Fibroblast of lung (primary cell): ENCODE results near the gene EPHA5. TPM values are rescaled to one million over a fixed set of nuclear protein-coding genes. Genes with fewer than 3 reads are reported as not detected.
"Not testable (repeated sequence)": the region's sequence is repeated elsewhere in the genome, so short reads cannot be mapped to it uniquely, and the experiment has no call there.

Source experiments
- DNase-seq, 2 donors: peaks; one replicate each; pipeline versions ENCODE4 v3.0.0 to v3.0.0-alpha.2; 2010; ENCODE audit warnings: low read depth in 2 of 2
- H2AFZ ChIP-seq: 2 replicates; pipeline ENCODE4 v1.5.1; 2012; ENCODE audit warnings: low read length, control low read depth, inconsistent platforms
- H3K27ac ChIP-seq: 2 replicates; pipeline ENCODE4 v1.5.1; 2011; ENCODE audit warnings: low read length, control low read depth; ENCODE audit not compliant: insufficient read depth
- H3K27me3 ChIP-seq: 2 replicates; pipeline ENCODE4 v1.5.1; 2011; ENCODE audit warnings: mild to moderate bottlenecking, low read length; ENCODE audit not compliant: control insufficient read depth, insufficient read depth
- H3K36me3 ChIP-seq: 2 replicates; pipeline ENCODE4 v1.5.1; 2011; ENCODE audit warnings: low read length; ENCODE audit not compliant: control insufficient read depth, insufficient read depth
- H3K4me1 ChIP-seq: 2 replicates; pipeline ENCODE4 v1.5.1; 2011; ENCODE audit warnings: low read length; ENCODE audit not compliant: control insufficient read depth, insufficient read depth; ENCODE audit errors: extremely low read depth
- H3K4me2 ChIP-seq: 2 replicates; pipeline ENCODE4 v1.5.1; 2011; ENCODE audit warnings: low read length, control low read depth; ENCODE audit not compliant: insufficient read depth; ENCODE audit errors: extremely low read depth
- H3K4me3 ChIP-seq, 4 experiments: fragments of 200-600 bp in 1 of 4; sonication (generic) in 1 of 4; replicated peaks in 1 of 4; 2 replicates each; pipeline ENCODE4 v1.5.1; 2011 to 2016; ENCODE audit warnings: low read length in 4 of 4, low read depth in 3 of 4, mild to moderate bottlenecking in 3 of 4, control low read depth in 2 of 4, inconsistent platforms in 1 of 4, mixed read lengths in 1 of 4; ENCODE audit not compliant: insufficient read depth in 1 of 4; ENCODE audit errors: control extremely low read depth in 1 of 4
- H3K79me2 ChIP-seq: 2 replicates; pipeline ENCODE4 v1.5.1; 2012; ENCODE audit warnings: mild to moderate bottlenecking, low read length, inconsistent platforms; ENCODE audit not compliant: control insufficient read depth, insufficient read depth
- H3K9ac ChIP-seq: 2 replicates; pipeline ENCODE4 v1.5.1; 2011; ENCODE audit warnings: mild to moderate bottlenecking, low read length, control low read depth; ENCODE audit not compliant: insufficient read depth
- H3K9me3 ChIP-seq: 2 replicates; pipeline ENCODE4 v1.5.1; 2012; ENCODE audit warnings: low read depth, low read length; ENCODE audit not compliant: control insufficient read depth, insufficient read depth
- H4K20me1 ChIP-seq: 2 replicates; pipeline ENCODE4 v1.5.1; 2011; ENCODE audit warnings: low read length; ENCODE audit not compliant: control insufficient read depth, insufficient read depth; ENCODE audit errors: extremely low read depth
- EZH2 ChIP-seq: IDR thresholded peaks from 2 replicates; pipeline ENCODE4 v1.5.1; 2012; ENCODE audit warnings: low read length, control low read depth, mild to moderate bottlenecking; ENCODE audit errors: missing control alignments
- polyA plus RNA-seq, 2 donors: library from polyadenylated mRNA; depleted of rRNA in 1 of 2; stranded (reverse) in 1 of 2; unstranded in 1 of 2; fragments of >200 nt; gene quantifications; 2 replicates each; pipeline ENCODE4 v1.2.1, GENCODE V29; 2011 to 2012; ENCODE audit warnings: missing spikeins in 1 of 2
- total RNA-seq: library from RNA; depleted of rRNA; stranded (reverse); fragments of >200 nt; gene quantifications from 2 replicates; pipeline ENCODE4 v1.2.1, GENCODE V29; 2014
- TF ChIP-seq, protein P1 (sequence below), 2 donors: IDR thresholded peaks in 1 of 2; conservative IDR thresholded peaks in 1 of 2; 1 replicate in 1 of 2; 2 replicates in 1 of 2; pipeline ENCODE4 v1.5.1; 2011 to 2012; ENCODE audit warnings: low read length in 2 of 2, control low read depth in 1 of 2, inconsistent platforms in 1 of 2, low read depth in 1 of 2, mild to moderate bottlenecking in 1 of 2

EPHA5 gene
- total and polyA plus RNA-seq, 2 donors (not counting 1 experiment from before 2014, with no cell fraction given) = under 0.01 to 0.16 TPM

DNA sequence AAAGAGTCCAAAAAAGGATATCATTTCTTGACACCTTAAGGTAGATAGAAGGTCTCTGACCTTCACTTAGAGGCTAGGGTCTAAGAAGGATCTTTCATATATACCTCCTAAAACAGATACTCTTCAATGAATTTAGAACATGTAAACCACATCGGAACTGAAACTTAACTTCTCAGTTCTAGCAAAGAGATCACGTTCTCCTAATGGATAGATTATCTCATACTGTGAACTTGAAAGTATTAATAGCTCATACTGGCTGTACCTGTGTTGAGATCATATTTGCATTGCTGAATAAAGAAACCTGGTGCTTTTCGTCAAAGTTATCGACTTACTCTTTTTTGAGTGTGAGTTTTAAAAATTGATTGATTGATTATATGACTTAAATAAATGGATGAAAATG is 353.8 kb downstream of the EPHA5 start:
- no peak for DNase-seq
- Histone ChIP-seq H3K4me3 (no peak overlapping the region), H3K79me2 (no peaks in the 10 kb centered on the region), H3K36me3 (no peaks in the 10 kb centered on the region), H2AFZ (no peak overlapping the region), H3K4me2 (no peak overlapping the region), H4K20me1 (no peaks in the 10 kb centered on the region), H3K9ac (no peak overlapping the region), H3K9me3 (no peaks in the 10 kb centered on the region), H3K27me3 (no peaks in the 10 kb centered on the region), H3K4me1 (no peaks in the 10 kb centered on the region), H3K27ac (no peak overlapping the region)
- no peak for TF ChIP-seq EZH2
- TF ChIP-seq, protein P1, sequence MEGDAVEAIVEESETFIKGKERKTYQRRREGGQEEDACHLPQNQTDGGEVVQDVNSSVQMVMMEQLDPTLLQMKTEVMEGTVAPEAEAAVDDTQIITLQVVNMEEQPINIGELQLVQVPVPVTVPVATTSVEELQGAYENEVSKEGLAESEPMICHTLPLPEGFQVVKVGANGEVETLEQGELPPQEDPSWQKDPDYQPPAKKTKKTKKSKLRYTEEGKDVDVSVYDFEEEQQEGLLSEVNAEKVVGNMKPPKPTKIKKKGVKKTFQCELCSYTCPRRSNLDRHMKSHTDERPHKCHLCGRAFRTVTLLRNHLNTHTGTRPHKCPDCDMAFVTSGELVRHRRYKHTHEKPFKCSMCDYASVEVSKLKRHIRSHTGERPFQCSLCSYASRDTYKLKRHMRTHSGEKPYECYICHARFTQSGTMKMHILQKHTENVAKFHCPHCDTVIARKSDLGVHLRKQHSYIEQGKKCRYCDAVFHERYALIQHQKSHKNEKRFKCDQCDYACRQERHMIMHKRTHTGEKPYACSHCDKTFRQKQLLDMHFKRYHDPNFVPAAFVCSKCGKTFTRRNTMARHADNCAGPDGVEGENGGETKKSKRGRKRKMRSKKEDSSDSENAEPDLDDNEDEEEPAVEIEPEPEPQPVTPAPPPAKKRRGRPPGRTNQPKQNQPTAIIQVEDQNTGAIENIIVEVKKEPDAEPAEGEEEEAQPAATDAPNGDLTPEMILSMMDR (conservative IDR thresholded peaks at IDR 0.05 in 1 of 2, IDR thresholded peaks at IDR 0.05 in 1 of 2; ENCODE audit: low read depth in 1 of 2, low read length in 2 of 2) = no peak

DNA sequence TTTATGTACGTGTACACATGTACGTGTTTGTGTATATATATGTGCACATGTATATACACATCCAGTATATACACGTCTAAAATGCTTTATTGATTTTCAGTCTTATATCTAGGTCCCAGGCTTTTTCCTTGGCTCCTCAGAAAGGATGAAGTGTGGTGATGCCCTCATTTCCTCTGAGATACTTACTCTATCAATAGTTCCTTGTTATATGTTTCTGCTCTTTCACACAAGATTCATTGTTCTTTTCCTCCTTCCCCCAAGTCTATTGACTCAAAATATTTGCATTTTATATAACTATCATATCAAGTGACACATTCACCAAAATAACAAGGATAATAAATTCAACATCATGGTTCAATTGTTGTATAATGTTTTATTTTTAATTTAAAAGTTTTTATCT is 359.2 kb downstream of the EPHA5 start:
- no peak for DNase-seq
- Histone ChIP-seq H3K4me1 (no peaks in the 10 kb centered on the region), H3K27ac (no peak overlapping the region), H3K79me2 (no peaks in the 10 kb centered on the region), H3K9me3 (no peaks in the 10 kb centered on the region), H3K36me3 (no peaks in the 10 kb centered on the region), H3K27me3 (no peaks in the 10 kb centered on the region), H3K4me2 (no peak overlapping the region), H2AFZ (no peak overlapping the region), H3K9ac (no peak overlapping the region), H3K4me3 (no peak overlapping the region), H4K20me1 (no peaks in the 10 kb centered on the region)
- TF ChIP-seq EZH2 = no peak
- TF ChIP-seq, protein P1 (conservative IDR thresholded peaks at IDR 0.05 in 1 of 2, IDR thresholded peaks at IDR 0.05 in 1 of 2; ENCODE audit: low read depth in 1 of 2, low read length in 2 of 2) = no peak

DNA sequence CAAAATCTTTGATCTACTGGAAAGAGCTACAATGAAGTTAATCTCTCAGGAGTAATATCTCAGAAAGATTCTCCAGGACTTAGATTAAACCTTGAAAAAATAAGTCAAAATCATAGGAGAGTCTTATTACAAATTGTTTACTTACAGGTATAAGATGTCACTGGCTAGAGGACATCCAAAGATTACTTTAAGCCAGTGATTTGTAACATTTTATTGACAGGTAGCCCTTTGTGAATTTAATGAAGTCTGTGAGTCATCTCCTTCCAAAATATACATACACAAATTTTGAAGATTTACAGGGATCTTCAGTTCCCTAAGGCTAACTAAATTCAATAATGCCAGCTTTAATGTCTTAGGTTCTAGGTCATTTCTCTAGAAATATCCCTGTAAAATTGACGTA is 359.7 kb downstream of the EPHA5 start:
- Histone ChIP-seq H2AFZ (no peak overlapping the region), H3K9ac (no peak overlapping the region), H3K36me3 (no peaks in the 10 kb centered on the region), H3K79me2 (no peaks in the 10 kb centered on the region), H3K9me3 (no peaks in the 10 kb centered on the region), H3K4me1 (no peaks in the 10 kb centered on the region), H4K20me1 (no peaks in the 10 kb centered on the region), H3K27me3 (no peaks in the 10 kb centered on the region), H3K4me3 (no peak overlapping the region), H3K4me2 (no peak overlapping the region), H3K27ac (no peak overlapping the region)
- TF ChIP-seq, protein P1 (conservative IDR thresholded peaks at IDR 0.05 in 1 of 2, IDR thresholded peaks at IDR 0.05 in 1 of 2; ENCODE audit: low read depth in 1 of 2, low read length in 2 of 2) = no peak
- no peak for TF ChIP-seq EZH2
- no peak for DNase-seq

DNA sequence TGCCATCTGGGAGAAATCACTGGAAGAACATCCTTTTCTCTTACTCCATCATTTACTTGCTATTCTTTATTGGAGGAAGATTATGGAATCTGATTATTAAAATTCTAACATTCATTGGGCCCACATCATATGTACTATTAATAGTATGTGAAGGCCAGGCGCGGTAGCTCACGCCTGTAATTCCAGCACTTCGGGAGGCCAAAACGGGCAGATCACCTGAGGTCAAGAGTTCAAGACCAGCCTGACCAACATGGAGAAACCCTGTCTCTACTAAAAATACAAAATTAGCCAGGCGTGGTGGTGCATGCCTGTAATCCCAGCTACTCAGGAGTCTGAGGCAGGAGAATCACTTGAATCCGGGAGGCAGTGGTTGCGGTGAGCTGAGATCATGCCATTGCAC is 361.7 kb downstream of the EPHA5 start:
- H3K27ac ChIP-seq, H3K36me3 ChIP-seq, H3K9me3 ChIP-seq, H3K79me2 ChIP-seq, DNase-seq, H3K4me3 ChIP-seq, H3K9ac ChIP-seq, H4K20me1 ChIP-seq, H3K4me2 ChIP-seq, H2AFZ ChIP-seq, H3K27me3 ChIP-seq, H3K4me1 ChIP-seq: not testable (repeated sequence)
